Esophagus muscularis mucosa (tissue), 4 donors: Measurements from ENCODE around the gene FKBP10. TPM values are rescaled to one million over a fixed set of nuclear protein-coding genes. Genes with fewer than 3 reads are reported as not detected.
"Not testable (repeated sequence)": the region's sequence is repeated elsewhere in the genome, so short reads cannot be mapped to it uniquely, and the experiment has no call there.

Source experiments
- DNase-seq: peaks from one replicate; pipeline ENCODE4 v3.0.0-alpha.2; 2017; ENCODE audit errors: extremely low spot score
- H3K27ac ChIP-seq, 4 donors: fragments of 200-600 bp; sonication (generic); replicated peaks in 1 of 4; 1 replicate in 3 of 4; 2 replicates in 1 of 4; pipeline ENCODE4 v1.5.1; 2016 to 2019; ENCODE audit warnings: mild to moderate bottlenecking in 1 of 4
- H3K27me3 ChIP-seq, 4 donors: fragments of 200-600 bp; sonication (generic); one replicate each; pipeline versions ENCODE4 v1.5.1 to v1.6.0; 2016 to 2019
- H3K36me3 ChIP-seq, 4 donors: fragments of 200-600 bp; sonication (generic); one replicate each; pipeline ENCODE4 v1.5.1; 2016 to 2019
- H3K4me1 ChIP-seq, 4 donors: fragments of 200-600 bp; sonication (generic); one replicate each; pipeline ENCODE4 v1.5.1; 2016 to 2019
- H3K4me3 ChIP-seq, 4 donors: fragments of 200-600 bp; sonication (generic); 1 replicate in 2 of 4; 2 replicates in 2 of 4; pipeline ENCODE4 v1.5.1; 2016 to 2019; ENCODE audit warnings: mild to moderate bottlenecking in 4 of 4, moderate library complexity in 1 of 4
- H3K9me3 ChIP-seq, 4 donors: fragments of 200-600 bp; sonication (generic); 1 replicate in 3 of 4; 2 replicates in 1 of 4; pipeline ENCODE4 v1.5.1; 2016 to 2019
- EP300 ChIP-seq: sonication (generic); formaldehyde crosslinking; IDR thresholded peaks from one replicate; pipeline ENCODE4 v1.6.1; 2017; ENCODE audit warnings: antibody characterized with exemption
- POLR2A ChIP-seq: fragments of 450-650 bp; IDR thresholded peaks from one replicate; pipeline ENCODE4 v1.6.1; 2017; ENCODE audit warnings: antibody characterized with exemption, moderate library complexity, mild to moderate bottlenecking, low read depth
- POLR2AphosphoS5 ChIP-seq, 2 donors: sonication (generic); formaldehyde crosslinking; IDR thresholded peaks; one replicate each; pipeline ENCODE4 v1.6.1; 2017; ENCODE audit warnings: antibody characterized with exemption in 2 of 2
- WGBS: methylation state at CpG from one replicate; pipeline ENCODE4 v1.1.5; 2018; 5-methylcytosine and 5-hydroxymethylcytosine counted together
- intact Hi-C: fragments of 100-400 bp; cut with DNase I; formaldehyde crosslinking; loops from one replicate; pipeline ENCODE4 v1.15.1; 2023
- total RNA-seq, 4 donors: library from RNA; depleted of rRNA; stranded (reverse); fragments of >200 nt; gene quantifications; one replicate each; pipeline versions ENCODE4 v1.1.0 to v1.2.1, GENCODE V29; 2016
- TF ChIP-seq, protein P1 (sequence below), 3 experiments: fragments of 200-600 bp in 2 of 3; fragments of 450-650 bp in 1 of 3; sonication (generic) in 2 of 3; IDR thresholded peaks; one replicate each; pipeline ENCODE4 v1.5.1; 2017 to 2019; ENCODE audit warnings: antibody characterized with exemption in 3 of 3, mild to moderate bottlenecking in 2 of 3, moderate library complexity in 1 of 3

Gene FKBP10
- total RNA-seq, 4 donors from 2014 or later, result 30.5 to 49.4 (median 33.8) TPM

DNA sequence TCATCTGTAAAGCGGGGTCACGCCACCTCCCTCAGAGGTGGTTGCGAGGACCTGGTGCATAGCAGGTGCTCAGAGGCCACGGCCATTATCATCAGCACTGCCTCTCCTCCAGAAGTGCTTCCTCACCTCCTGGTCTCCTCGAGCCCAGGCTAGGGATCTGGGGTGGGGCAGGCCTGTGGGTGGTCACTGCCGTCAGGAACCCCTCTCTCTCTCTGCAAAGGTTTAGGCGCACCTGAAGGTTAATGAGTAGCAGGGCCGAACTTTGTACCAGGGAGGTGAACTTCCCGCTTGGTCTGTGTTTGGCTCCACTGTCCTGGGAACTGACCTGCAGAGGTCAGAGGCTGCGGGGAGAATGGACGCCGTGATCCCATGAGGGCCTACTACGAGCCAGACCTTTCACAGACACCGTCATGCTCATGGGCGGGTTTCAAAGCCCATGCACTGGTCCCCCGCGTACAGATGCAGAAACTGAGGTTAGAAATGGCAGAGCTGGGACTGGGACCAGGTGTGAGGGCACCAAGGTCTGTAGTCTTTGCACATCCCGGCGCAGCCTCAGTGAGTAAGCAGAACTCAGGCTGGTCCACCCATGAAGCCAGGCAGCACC, 40.1 kb upstream of the FKBP10 start:
- peak overlapping the region in 1 of 4 donors; percentile 7 for H3K27ac ChIP-seq
- H3K4me1 ChIP-seq, result peaks cover 43 to 59% (median 56%) of the 10 kb centered on the region in 4 donors
- 88% methylated on average over 13 of the region's 19 CpGs for WGBS
- TF ChIP-seq, protein P1, sequence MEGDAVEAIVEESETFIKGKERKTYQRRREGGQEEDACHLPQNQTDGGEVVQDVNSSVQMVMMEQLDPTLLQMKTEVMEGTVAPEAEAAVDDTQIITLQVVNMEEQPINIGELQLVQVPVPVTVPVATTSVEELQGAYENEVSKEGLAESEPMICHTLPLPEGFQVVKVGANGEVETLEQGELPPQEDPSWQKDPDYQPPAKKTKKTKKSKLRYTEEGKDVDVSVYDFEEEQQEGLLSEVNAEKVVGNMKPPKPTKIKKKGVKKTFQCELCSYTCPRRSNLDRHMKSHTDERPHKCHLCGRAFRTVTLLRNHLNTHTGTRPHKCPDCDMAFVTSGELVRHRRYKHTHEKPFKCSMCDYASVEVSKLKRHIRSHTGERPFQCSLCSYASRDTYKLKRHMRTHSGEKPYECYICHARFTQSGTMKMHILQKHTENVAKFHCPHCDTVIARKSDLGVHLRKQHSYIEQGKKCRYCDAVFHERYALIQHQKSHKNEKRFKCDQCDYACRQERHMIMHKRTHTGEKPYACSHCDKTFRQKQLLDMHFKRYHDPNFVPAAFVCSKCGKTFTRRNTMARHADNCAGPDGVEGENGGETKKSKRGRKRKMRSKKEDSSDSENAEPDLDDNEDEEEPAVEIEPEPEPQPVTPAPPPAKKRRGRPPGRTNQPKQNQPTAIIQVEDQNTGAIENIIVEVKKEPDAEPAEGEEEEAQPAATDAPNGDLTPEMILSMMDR (IDR thresholded peaks at IDR 0.05), result no peak
- TF ChIP-seq EP300, result no peak
- no peak for TF ChIP-seq POLR2A
- TF ChIP-seq POLR2AphosphoS5 (IDR thresholded peaks at IDR 0.05), result no peak
- H3K27me3 ChIP-seq, result no peaks in the 10 kb centered on the region
- intact Hi-C loops, result no loop called here
- H3K36me3 ChIP-seq, result peaks cover 0 to 46% (median 37%) of the 10 kb centered on the region in 4 donors
- H3K9me3 ChIP-seq, result no peaks in the 10 kb centered on the region
- H3K4me3 ChIP-seq, result no peak overlapping the region
- no peak for DNase-seq

DNA sequence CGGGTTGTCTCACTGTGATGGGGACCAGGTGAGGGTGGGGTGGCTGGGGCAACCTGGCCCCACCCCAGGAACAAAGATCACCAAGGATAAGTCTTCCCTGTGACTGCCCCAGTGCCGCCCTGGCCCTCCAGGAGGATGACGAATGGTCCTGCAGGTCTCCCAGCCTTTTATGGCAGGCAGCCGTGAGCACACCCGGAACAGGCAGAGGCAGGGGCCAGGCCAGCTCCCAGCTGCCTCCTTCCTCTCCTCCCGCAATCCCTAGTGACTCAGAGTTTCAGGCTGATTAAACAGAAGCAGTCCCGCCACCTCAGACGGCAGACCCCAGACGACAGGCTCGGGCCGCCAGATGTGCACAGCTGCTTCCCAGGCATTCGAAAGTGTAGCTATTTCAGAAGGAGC, 39.6 kb upstream of the FKBP10 start:
- 29% methylated on average over 7 of the region's 12 CpGs for WGBS
- H3K36me3 ChIP-seq, result peaks cover 0 to 41% (median 32%) of the 10 kb centered on the region in 4 donors
- H3K4me3 ChIP-seq, result no peak overlapping the region
- peaks cover 48 to 64% (median 61%) of the 10 kb centered on the region in 4 donors for H3K4me1 ChIP-seq
- no peaks in the 10 kb centered on the region for H3K27me3 ChIP-seq
- H3K9me3 ChIP-seq, result no peaks in the 10 kb centered on the region
- peak overlapping the region in 3 of 4 donors; percentile 5 to 36 (median 7) for H3K27ac ChIP-seq
- TF ChIP-seq EP300 (no peak), POLR2A (no peak), POLR2AphosphoS5 (IDR thresholded peaks at IDR 0.05) (no peak)
- TF ChIP-seq, protein P1 (IDR thresholded peaks at IDR 0.05), result no peak
- no peak for DNase-seq
- intact Hi-C loops, result no loop called here

DNA sequence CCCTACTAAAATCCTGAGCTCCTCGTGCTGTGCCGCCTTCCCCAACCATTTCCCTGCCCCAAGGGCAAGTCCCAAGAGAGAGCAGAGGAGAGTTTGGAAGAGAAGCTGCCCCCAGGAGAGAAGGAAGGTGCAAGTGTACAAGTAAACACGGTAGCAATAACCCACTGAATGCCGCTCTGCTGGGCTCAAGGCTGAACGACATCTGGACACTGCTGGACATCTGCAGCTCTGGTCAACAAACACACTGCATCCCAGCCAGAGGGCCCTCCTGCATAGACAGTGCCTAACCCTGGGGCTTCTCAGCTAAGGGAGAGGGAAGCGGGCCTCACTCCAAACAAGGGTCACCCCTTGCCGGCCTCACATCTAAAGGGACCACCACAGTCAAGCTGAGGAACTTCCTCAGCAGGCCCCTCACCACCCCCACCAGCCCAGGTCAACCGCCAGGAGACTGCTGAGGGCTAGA, 39.0 kb upstream of the FKBP10 start:
- intact Hi-C loops, result no loop called here
- peak overlapping the region in 3 of 4 donors; percentile 5 to 36 (median 7) for H3K27ac ChIP-seq
- 58% methylated on average over 6 of the region's 8 CpGs for WGBS
- no peaks in the 10 kb centered on the region for H3K9me3 ChIP-seq
- no peak overlapping the region for H3K4me3 ChIP-seq
- TF ChIP-seq POLR2A (no peak), EP300 (no peak), POLR2AphosphoS5 (IDR thresholded peaks at IDR 0.05) (no peak)
- TF ChIP-seq, protein P1 (IDR thresholded peaks at IDR 0.05), result no peak
- peaks cover 49 to 68% (median 64%) of the 10 kb centered on the region in 4 donors for H3K4me1 ChIP-seq
- no peaks in the 10 kb centered on the region for H3K27me3 ChIP-seq
- H3K36me3 ChIP-seq, result peaks cover 0 to 35% (median 28%) of the 10 kb centered on the region in 4 donors
- DNase-seq, result no peak

DNA sequence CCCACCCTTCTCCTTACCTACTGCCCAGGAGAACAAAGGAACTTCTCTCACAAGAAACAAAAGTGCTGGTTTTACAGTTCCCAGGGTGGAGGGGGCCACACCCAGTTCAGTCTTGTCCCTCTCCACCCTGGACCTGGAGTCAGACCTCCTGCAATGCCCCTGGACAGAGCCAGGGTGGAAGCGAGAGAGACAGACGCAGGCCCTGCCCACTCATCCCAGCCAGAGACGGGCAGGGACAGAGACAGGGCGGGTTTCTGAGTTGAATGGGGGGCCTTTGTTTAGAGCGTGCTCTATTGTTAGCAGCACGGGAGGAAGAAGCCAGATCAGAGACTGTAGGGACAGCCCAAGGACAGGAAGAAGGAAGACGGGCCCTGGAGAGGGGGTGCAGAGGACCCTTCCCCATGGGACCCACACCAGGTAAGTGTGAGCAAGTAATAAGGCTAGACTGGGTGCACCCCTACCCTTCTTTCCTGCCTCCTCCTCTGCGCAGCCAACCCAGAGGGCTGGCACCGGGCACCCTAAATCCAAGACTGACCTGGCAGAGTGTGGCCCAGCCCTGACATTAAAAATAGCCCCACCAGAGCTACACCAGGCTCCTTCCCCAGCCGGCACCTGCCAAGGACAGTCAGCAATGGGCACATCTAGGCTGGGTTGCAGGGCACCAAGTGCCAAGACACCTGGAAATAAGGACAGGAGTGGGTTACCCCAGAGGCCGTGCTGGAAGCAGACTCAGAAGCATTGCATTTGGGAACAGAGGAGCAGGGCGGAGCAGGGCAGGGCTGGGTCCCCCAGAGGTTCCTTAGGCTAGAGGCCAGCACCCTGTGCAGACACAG, 37.2 kb upstream of the FKBP10 start:
- TF ChIP-seq POLR2A, result no peak
- no peak for TF ChIP-seq EP300
- TF ChIP-seq, protein P1 (IDR thresholded peaks at IDR 0.05), result no peak
- TF ChIP-seq POLR2AphosphoS5 (IDR thresholded peaks at IDR 0.05), result no peak
- WGBS, result 75% methylated on average over 12 of the region's 12 CpGs

DNA sequence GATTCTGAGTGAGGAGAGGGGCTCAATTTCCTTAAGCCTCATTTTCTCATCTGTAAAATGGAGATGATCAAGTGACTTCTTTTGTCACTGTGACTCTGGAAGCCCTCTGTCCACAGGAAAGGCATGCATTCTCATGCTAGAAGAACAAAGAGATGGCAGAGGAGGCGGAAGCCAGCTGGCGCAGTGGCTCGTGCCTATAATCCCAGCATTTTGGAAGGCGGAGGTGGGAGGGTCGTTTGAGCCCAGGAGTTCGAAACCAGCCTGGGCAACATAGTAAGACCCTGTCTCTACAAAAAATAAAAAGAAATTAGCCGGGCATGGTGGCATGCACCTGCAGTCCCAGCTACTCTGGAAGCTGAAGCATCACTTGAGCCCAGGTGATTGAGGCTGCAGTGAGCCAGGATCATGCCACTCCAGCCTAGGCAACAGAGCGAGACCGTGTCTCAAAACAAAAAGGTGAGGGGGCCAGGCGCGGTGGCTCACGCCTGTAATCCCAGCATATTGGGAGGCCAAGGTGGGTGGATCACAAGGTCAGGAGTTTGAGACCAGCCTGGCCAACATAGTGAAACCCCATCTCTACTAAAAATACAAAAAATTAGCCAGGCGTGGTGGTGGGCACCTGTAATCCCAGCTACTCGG, 36.4 kb upstream of the FKBP10 start:
- H3K36me3 ChIP-seq, H3K4me3 ChIP-seq, DNase-seq, H3K9me3 ChIP-seq, H3K27me3 ChIP-seq, intact Hi-C loops: not testable (repeated sequence)
- Histone ChIP-seq H3K4me1 (peaks cover 49 to 94% (median 73%) of the 10 kb centered on the region in 4 donors), H3K27ac (peak overlapping the region in 2 of 4 donors; percentile 60 to 75)
- 84% methylated on average over 14 of the region's 14 CpGs for WGBS

More for the DNA sequence above, 37.2 kb upstream of the FKBP10 start:
- no peaks in the 10 kb centered on the region for H3K9me3 ChIP-seq
- H3K36me3 ChIP-seq, result peaks cover 0 to 16% (median 11%) of the 10 kb centered on the region in 4 donors
- no peak overlapping the region for H3K4me3 ChIP-seq
- intact Hi-C loops, result no loop called here
- H3K4me1 ChIP-seq, result peaks cover 49 to 86% (median 70%) of the 10 kb centered on the region in 4 donors
- no peak for DNase-seq
- H3K27ac ChIP-seq, result peak overlapping the region; percentile 5 to 75 (median 24)
- H3K27me3 ChIP-seq, result no peaks in the 10 kb centered on the region
